HAP-1 (cell line): ENCODE data around the gene KLHL35.

Source experiments
- DNase-seq, 2 experiments: peaks; one replicate each; pipeline ENCODE4 v3.0.0-alpha.2; 2016 to 2020; ENCODE audit warnings: low spot score in 2 of 2
- H3K27me3 ChIP-seq: fragments of 250-450 bp; sonication (Bioruptor Pico); 2 replicates; pipeline ENCODE4 v1.5.1; 2020; ENCODE audit warnings: low read depth, mild to moderate bottlenecking, moderate library complexity
- H3K36me3 ChIP-seq: fragments of 250-450 bp; sonication (Bioruptor Pico); replicated peaks from 2 replicates; pipeline ENCODE4 v1.5.1; 2020; ENCODE audit warnings: mild to moderate bottlenecking
- H3K4me1 ChIP-seq: fragments of 250-450 bp; sonication (Bioruptor Pico); 2 replicates; pipeline ENCODE4 v1.5.1; 2020; ENCODE audit warnings: mild to moderate bottlenecking
- H3K4me3 ChIP-seq: fragments of 250-450 bp; sonication (Bioruptor Pico); 2 replicates; pipeline ENCODE4 v1.5.1; 2020; ENCODE audit warnings: mild to moderate bottlenecking, moderate library complexity
- H3K9me3 ChIP-seq: fragments of 250-450 bp; sonication (Bioruptor Pico); 2 replicates; pipeline ENCODE4 v1.5.1; 2020; ENCODE audit warnings: mild to moderate bottlenecking, moderate library complexity
- in situ Hi-C: fragments of 300-500 bp; cut with MboI; formaldehyde crosslinking; loops from 3 replicates; pipeline ENCODE4 v1.14.3; 2020; ENCODE audit warnings: low sequenced_read_pairs, inconsistent platforms, mixed read lengths

The KLHL35 gene

GRCh38 chr11:75440960-75441803 is 8.2 kb upstream of the KLHL35 start:
- Histone ChIP-seq H3K27me3 (no peaks in the 10 kb centered on the region), H3K4me1 (no peaks in the 10 kb centered on the region), H3K4me3 (no peak overlapping the region), H3K36me3 (no peaks in the 10 kb centered on the region), H3K9me3 (no peaks in the 10 kb centered on the region)
- in situ Hi-C loops: no loop called here
- DNase-seq: no peak

GRCh38 chr11:75439495-75440120 is 6.6 kb upstream of the KLHL35 start:
- no peak overlapping the region for H3K4me3 ChIP-seq
- DNase-seq: no peak
- H3K4me1 ChIP-seq: no peaks in the 10 kb centered on the region
- no peaks in the 10 kb centered on the region for H3K27me3 ChIP-seq
- H3K9me3 ChIP-seq: no peaks in the 10 kb centered on the region
- no peaks in the 10 kb centered on the region for H3K36me3 ChIP-seq
- in situ Hi-C loops: no loop called here

DNA sequence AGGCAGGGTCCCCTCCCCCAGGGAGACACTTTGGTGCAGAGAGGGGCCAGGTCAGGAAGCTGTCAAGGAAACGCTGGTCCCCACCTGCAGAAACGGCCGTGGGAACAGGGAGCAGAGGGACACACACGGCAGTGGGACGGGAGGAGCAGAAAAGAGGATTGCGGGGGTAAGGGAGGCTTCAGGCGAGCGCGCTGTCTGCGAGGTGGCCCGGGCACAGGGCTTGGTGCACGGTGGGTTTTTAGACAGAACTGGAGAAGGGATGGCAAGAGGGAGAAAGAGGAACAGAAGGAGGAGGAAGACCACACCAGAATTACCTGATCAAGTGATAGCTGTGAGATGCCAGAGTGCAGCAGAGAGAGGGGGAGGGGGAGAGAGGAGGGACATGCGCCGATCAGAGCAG is 6.0 kb upstream of the KLHL35 start:
- H3K36me3 ChIP-seq: no peaks in the 10 kb centered on the region
- in situ Hi-C loops: no loop called here
- H3K27me3 ChIP-seq: no peaks in the 10 kb centered on the region
- no peaks in the 10 kb centered on the region for H3K4me1 ChIP-seq
- H3K4me3 ChIP-seq: no peak overlapping the region
- no peaks in the 10 kb centered on the region for H3K9me3 ChIP-seq
- DNase-seq: no peak

GRCh38 chr11:75437966-75438659 is 5.1 kb upstream of the KLHL35 start:
- in situ Hi-C loops: no loop called here
- no peak overlapping the region for H3K4me3 ChIP-seq
- no peak for DNase-seq
- no peaks in the 10 kb centered on the region for H3K4me1 ChIP-seq
- no peaks in the 10 kb centered on the region for H3K9me3 ChIP-seq
- no peaks in the 10 kb centered on the region for H3K27me3 ChIP-seq
- H3K36me3 ChIP-seq: no peaks in the 10 kb centered on the region

DNA sequence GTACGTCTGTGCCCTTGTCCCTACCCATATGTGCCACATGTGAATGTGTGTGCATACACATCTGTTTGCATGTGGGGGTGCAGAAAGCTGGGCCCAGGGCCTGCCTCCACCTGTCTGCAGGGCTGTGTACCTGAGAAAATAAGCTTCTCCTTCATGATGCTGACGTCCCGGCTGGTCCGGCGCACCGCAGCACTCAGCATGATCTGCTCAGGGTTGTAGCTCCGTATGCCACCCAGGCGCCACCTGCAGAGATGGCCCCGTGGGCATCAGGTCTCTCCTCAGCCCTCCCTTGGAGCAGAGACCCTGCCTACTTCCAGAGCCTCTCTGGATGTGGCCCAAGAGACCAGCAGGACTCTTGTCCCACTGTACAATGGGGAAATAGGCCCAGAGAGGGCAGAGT is 3.8 kb upstream of the KLHL35 start:
- in situ Hi-C loops: no loop called here
- Histone ChIP-seq H3K9me3 (no peaks in the 10 kb centered on the region), H3K4me3 (no peak overlapping the region), H3K27me3 (peaks cover 8% of the 10 kb centered on the region), H3K4me1 (no peaks in the 10 kb centered on the region), H3K36me3 (no peaks in the 10 kb centered on the region)
- DNase-seq: no peak

DNA sequence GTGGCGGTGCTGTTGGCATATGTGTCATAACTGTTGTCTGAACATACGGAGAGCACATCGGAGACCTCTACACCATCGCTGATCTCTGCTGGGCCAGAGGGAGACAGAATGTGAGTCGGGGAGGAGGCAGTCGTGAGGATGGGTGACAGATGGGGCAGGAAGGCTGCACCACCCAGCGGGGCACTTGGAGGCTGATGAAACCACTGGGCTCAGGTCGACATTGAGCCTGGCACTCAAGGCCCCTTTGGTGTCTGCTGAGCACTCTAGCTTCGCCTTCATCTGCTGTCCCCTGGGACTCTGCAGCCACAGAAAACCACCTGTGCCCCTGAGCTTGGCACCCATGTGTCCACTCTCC is 2.5 kb upstream of the KLHL35 start:
- Histone ChIP-seq H3K9me3 (no peaks in the 10 kb centered on the region), H3K4me1 (no peaks in the 10 kb centered on the region), H3K27me3 (peaks cover 20% of the 10 kb centered on the region), H3K4me3 (no peak overlapping the region), H3K36me3 (no peaks in the 10 kb centered on the region)
- in situ Hi-C loops: no loop called here
- DNase-seq: no peak

- in situ Hi-C loops: no loop called here
- Histone ChIP-seq H3K27me3 (peaks cover 23% of the 10 kb centered on the region), H3K9me3 (no peaks in the 10 kb centered on the region), H3K4me3 (no peak overlapping the region), H3K36me3 (no peaks in the 10 kb centered on the region), H3K4me1 (no peaks in the 10 kb centered on the region)
- no peak for DNase-seq
Observed at GRCh38 chr11:75434886-75435570, 2.0 kb upstream of the KLHL35 start.

DNA sequence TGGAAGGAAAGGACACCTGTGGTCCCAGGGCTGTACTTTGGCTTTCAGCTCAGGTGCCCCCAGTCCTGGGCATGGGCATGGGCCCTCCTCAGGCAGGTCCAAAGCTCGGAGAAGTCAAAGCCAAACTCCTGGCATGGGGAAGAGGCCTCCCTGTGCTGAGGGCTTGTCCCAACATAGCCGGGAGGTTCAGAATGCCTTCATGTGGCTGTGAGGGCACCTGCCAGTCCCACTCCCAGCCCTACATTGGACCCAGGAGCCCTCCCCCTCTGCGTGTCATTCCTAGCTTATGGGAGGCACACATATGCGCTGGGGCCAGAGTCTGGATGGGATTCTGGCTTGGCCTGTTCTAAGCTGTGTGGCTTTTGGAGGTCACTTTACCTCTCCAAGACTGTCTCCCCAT is 1.0 kb upstream of the KLHL35 start:
- no peaks in the 10 kb centered on the region for H3K9me3 ChIP-seq
- no peak for DNase-seq
- peaks cover 30% of the 10 kb centered on the region for H3K27me3 ChIP-seq
- H3K4me3 ChIP-seq: no peak overlapping the region
- in situ Hi-C loops: no loop called here
- H3K36me3 ChIP-seq: no peaks in the 10 kb centered on the region
- H3K4me1 ChIP-seq: no peaks in the 10 kb centered on the region

DNA sequence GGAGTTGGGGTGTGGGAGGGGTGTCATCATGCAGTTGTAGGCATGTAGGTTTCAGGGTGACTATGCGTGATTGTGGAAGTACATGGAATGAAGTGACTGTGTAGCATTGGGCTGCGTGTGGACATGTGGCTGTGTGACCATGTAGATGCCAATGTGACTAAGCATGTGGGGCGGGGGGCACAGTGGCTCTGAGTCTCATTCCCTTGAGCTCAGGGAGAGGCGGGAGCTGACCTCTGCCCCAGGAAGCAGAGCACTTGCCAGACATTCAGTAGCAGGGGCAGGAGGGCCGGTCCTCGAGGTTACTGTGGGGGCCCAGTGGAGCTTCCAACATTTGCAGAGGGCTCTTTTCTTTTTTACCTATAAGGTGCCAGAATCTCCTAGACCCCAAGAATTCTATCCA is 440 bp upstream of the KLHL35 start:
- H3K9me3 ChIP-seq: no peaks in the 10 kb centered on the region
- no peaks in the 10 kb centered on the region for H3K4me1 ChIP-seq
- in situ Hi-C loops: no loop called here
- no peak overlapping the region for H3K4me3 ChIP-seq
- no peak for DNase-seq
- no peaks in the 10 kb centered on the region for H3K36me3 ChIP-seq
- H3K27me3 ChIP-seq: peaks cover 30% of the 10 kb centered on the region

DNA sequence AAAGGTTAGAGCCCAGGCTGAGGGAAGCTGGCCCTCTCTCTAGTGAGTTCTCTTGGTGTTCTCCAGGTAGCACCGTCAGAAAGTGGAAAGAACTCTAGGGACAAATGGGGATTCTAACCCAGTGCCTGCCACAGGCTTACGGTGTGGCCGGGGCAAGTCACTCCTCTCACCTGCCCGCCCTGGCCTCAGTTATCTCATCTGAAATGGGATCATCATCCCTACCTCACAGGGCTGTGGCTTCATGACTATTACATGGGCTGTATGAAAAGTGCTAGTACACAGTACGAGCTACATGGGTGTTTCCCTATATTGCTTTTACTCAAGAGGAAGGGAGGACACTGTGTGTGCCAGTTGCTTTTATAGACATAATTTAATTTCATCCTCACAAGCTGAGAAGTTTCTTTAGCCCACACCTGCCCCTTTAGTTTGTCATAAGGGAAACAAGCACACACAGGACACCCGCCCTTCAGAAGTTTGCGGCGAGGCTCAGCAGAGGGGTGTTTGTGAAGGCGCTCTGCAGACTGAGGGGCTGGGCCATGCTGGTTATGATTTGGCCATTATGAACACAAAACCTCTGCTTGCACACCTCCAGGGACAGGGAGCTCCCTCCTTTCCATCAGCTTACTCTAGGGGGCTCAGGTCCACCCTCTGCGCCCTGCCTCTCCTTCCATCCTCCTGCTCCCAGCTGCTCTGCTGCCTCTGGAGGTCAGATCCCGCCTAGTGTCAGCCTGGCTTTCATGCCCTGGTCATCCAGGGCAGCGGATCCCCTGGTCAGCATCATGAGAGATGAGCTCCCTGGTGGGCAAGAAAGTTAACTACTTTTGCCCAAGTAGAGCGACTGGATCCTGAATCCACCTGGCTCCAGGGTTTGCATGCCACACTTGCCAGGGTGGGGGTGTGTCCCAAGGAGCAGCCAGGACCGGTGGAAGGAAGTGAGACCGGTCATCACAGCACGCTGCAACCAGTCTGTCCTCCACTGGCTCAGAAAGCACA is 1.2 kb downstream of the KLHL35 start:
- H3K27me3 ChIP-seq: peaks cover 30% of the 10 kb centered on the region
- in situ Hi-C loops: no loop called here
- H3K4me3 ChIP-seq: no peak overlapping the region
- no peaks in the 10 kb centered on the region for H3K4me1 ChIP-seq
- H3K9me3 ChIP-seq: no peaks in the 10 kb centered on the region
- no peak for DNase-seq
- no peaks in the 10 kb centered on the region for H3K36me3 ChIP-seq

DNA sequence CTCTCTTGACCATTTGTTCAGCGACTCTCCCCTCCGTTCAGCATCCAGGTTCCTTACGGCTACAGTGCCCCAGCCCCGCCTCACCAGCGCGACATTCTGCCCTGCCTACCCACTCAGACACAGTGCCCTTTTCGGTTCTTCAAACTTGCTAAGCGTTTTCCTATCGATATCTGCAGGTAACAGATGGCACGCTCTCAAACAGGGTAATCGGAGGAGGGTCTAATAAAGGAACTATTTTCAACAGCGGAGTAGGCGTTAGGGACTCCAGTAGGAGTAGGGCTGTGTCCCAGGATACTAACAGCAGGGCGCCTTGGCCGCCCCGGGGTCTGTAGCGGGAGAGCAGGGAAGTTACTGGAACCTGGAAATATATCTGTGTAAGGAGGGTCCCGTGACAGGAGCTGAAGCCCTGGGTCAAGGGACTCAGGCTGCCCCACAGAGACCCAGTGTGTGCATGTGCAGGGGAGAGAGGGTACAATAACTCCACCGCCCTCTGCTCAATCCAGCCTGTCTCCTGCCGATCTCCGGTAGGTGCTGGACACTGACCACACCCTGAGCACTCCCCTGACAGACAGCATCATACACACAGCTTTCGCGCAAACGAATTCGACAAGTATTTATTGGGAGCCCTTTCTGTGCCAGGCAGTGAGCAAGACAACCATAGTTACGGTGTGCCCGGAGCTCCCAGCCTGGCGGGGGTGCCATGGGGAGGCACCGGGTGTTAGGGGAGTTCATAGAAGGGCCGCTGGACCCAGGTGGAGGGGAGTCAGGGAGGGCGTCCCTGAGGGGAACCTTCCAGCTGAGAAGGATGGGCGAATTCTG is 2.1 kb downstream of the KLHL35 start:
- H3K4me1 ChIP-seq: no peaks in the 10 kb centered on the region
- no peaks in the 10 kb centered on the region for H3K9me3 ChIP-seq
- H3K4me3 ChIP-seq: no peak overlapping the region
- in situ Hi-C loops: no loop called here
- H3K27me3 ChIP-seq: peaks cover 30% of the 10 kb centered on the region
- DNase-seq: no peak
- H3K36me3 ChIP-seq: no peaks in the 10 kb centered on the region

- Histone ChIP-seq H3K9me3 (no peaks in the 10 kb centered on the region), H3K27me3 (peaks cover 30% of the 10 kb centered on the region), H3K36me3 (no peaks in the 10 kb centered on the region), H3K4me3 (no peak overlapping the region), H3K4me1 (no peaks in the 10 kb centered on the region)
- in situ Hi-C loops: no loop called here
- DNase-seq: peak; percentile 19 to 50
Observed at GRCh38 chr11:75429902-75430713, 2.9 kb downstream of the KLHL35 start.
